Thyroid gland (tissue), 4 donors: ENCODE data around the gene RENBP.

ENCODE experiments used
- POLR2A ChIP-seq, 2 donors: fragments of 450-650 bp; IDR thresholded peaks; one replicate each; pipeline ENCODE4 v1.6.1; 2017; ENCODE audit warnings: antibody characterized with exemption in 2 of 2, mild to moderate bottlenecking in 2 of 2, moderate library complexity in 1 of 2
- TF ChIP-seq, protein P1 (sequence below), 6 experiments: fragments of 200-600 bp in 3 of 6; fragments of 450-650 bp in 3 of 6; sonication (generic) in 3 of 6; IDR thresholded peaks; one replicate each; pipeline ENCODE4 v1.5.1; 2016 to 2019; ENCODE audit warnings: antibody characterized with exemption in 6 of 6, mild to moderate bottlenecking in 2 of 6, inconsistent platforms in 1 of 6, moderate library complexity in 1 of 6

DNA sequence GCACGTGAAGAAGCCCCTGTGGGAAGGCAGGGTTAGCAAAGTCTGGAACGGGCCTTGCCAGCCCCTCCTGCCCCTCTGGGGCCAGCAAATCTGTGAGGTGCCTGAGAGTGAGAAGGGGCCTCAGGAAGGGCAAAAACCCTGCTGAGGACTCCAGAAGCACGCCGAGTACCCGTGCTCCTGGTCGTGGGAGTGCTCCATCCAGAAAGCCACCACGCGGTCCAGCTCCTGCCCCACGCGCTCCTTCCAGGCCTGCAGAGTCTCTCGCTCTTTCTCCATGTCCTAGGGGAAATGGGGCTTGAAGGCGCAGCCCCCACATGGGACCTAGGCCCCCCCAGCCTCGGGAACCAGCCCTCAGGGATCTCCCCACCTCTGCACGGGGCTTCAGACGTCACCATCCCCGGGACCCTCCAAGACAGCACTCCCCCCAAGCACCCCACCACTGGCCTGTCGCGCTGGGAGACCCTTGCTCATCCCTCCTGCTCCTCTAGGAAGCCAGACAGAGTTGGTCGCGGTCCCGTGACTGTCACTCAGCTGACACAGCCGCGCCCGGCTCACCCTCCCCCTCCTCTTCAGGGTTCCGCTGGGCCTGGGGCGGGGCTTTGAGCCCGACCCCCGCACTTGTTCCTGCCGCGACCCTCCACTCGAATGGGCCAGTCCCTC is at the start of gene RENBP:
- TF ChIP-seq, protein P1, sequence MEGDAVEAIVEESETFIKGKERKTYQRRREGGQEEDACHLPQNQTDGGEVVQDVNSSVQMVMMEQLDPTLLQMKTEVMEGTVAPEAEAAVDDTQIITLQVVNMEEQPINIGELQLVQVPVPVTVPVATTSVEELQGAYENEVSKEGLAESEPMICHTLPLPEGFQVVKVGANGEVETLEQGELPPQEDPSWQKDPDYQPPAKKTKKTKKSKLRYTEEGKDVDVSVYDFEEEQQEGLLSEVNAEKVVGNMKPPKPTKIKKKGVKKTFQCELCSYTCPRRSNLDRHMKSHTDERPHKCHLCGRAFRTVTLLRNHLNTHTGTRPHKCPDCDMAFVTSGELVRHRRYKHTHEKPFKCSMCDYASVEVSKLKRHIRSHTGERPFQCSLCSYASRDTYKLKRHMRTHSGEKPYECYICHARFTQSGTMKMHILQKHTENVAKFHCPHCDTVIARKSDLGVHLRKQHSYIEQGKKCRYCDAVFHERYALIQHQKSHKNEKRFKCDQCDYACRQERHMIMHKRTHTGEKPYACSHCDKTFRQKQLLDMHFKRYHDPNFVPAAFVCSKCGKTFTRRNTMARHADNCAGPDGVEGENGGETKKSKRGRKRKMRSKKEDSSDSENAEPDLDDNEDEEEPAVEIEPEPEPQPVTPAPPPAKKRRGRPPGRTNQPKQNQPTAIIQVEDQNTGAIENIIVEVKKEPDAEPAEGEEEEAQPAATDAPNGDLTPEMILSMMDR (IDR thresholded peaks at IDR 0.05) = no peak
- TF ChIP-seq POLR2A (IDR thresholded peaks at IDR 0.05) = no peak
